NB4 (cell line): ENCODE results near the gene PHYH.

Experiments
- MYC ChIP-seq: IDR thresholded peaks from 2 replicates; pipeline ENCODE4 v1.6.1; 2011; ENCODE audit warnings: low read depth, low read length
- POLR2A ChIP-seq: IDR thresholded peaks from 2 replicates; pipeline ENCODE4 v1.6.1; 2011; ENCODE audit warnings: mild to moderate bottlenecking; ENCODE audit not compliant: insufficient read length; ENCODE audit errors: extremely low read depth
- TF ChIP-seq, protein P1 (sequence below): IDR thresholded peaks from one replicate; pipeline ENCODE4 v1.5.1; 2012; ENCODE audit warnings: low read depth, low read length
- TF ChIP-seq, protein P2 (sequence below): IDR thresholded peaks from 2 replicates; pipeline ENCODE4 v1.6.1; 2011; ENCODE audit warnings: low read depth, low read length

DNA sequence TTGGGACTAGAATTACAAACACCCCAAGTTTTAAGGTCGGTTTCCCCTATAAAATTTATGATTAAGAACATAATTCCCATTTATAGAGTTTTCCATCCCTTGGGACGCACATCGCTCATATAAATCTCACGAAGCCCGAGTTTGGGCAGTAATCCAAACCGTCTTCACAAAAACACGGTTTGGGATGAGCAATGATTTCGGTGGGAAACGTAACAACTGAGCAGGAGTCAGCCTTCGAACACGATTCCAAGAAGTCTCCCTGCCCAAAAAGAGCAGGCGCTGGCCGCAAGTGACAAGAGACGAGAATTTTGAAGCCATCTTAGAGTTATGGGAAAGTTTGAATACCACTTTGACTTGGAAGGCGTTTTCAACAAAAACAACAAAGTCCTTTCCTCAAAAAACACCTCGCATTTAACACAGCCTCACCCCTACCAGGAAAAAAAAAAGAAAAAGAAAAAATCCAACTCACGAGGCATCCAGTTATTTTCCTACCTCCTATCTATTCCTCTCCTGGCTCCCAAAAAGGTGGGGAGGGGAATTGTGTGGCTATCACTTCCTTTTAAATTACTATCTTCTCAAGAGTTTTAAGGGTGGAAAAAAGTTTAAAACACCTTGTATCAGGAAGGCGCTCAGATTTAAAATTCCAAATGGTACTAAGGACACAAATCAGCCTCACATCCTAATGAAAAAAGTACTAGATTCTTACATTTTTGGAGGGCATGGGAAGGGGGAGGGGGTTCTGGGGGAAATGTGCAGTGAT, 46.6 kb upstream of the PHYH start:
- TF ChIP-seq, protein P1, sequence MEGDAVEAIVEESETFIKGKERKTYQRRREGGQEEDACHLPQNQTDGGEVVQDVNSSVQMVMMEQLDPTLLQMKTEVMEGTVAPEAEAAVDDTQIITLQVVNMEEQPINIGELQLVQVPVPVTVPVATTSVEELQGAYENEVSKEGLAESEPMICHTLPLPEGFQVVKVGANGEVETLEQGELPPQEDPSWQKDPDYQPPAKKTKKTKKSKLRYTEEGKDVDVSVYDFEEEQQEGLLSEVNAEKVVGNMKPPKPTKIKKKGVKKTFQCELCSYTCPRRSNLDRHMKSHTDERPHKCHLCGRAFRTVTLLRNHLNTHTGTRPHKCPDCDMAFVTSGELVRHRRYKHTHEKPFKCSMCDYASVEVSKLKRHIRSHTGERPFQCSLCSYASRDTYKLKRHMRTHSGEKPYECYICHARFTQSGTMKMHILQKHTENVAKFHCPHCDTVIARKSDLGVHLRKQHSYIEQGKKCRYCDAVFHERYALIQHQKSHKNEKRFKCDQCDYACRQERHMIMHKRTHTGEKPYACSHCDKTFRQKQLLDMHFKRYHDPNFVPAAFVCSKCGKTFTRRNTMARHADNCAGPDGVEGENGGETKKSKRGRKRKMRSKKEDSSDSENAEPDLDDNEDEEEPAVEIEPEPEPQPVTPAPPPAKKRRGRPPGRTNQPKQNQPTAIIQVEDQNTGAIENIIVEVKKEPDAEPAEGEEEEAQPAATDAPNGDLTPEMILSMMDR, result no peak
- TF ChIP-seq POLR2A (no peak), MYC (no peak)
- TF ChIP-seq, protein P2, sequence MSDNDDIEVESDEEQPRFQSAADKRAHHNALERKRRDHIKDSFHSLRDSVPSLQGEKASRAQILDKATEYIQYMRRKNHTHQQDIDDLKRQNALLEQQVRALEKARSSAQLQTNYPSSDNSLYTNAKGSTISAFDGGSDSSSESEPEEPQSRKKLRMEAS, result no peak
